HEK293 (cell line): Measurements from ENCODE around the gene KPNA1.

Experiments used
- BCL11B ChIP-seq: fragments of 450-650 bp; formaldehyde crosslinking; IDR thresholded peaks from 2 replicates; pipeline ENCODE4 v1.5.1; 2016; ENCODE audit warnings: low read depth, missing biosample characterization, missing genetic modification characterization
- REST ChIP-seq: fragments of 450-650 bp; formaldehyde crosslinking; IDR thresholded peaks from 2 replicates; pipeline ENCODE4 v1.5.1; 2016; ENCODE audit warnings: missing biosample characterization, missing genetic modification characterization
- ZIC2 ChIP-seq: fragments of 450-650 bp; formaldehyde crosslinking; IDR thresholded peaks from 2 replicates; pipeline ENCODE4 v1.5.1; 2016; ENCODE audit warnings: missing biosample characterization, missing genetic modification characterization
- ZNF24 ChIP-seq: fragments of 450-650 bp; formaldehyde crosslinking; IDR thresholded peaks from 2 replicates; pipeline ENCODE4 v1.5.1; 2016; ENCODE audit warnings: missing biosample characterization, missing genetic modification characterization
- ZNF274 ChIP-seq, 2 experiments: fragments of 200-500 bp in 1 of 2; fragments of 450-650 bp in 1 of 2; sonication (Bioruptor generic) in 1 of 2; formaldehyde crosslinking in 1 of 2; IDR thresholded peaks; 2 replicates each; pipeline versions ENCODE4 v1.5.1 to v1.6.1; 2014 to 2016; ENCODE audit warnings: borderline replicate concordance in 1 of 2, inconsistent platforms in 1 of 2, low read length in 1 of 2, missing biosample characterization in 1 of 2, missing genetic modification characterization in 1 of 2
- ZNF777 ChIP-seq: fragments of 450-650 bp; formaldehyde crosslinking; IDR thresholded peaks from 2 replicates; pipeline ENCODE4 v1.5.1; 2017; ENCODE audit warnings: missing biosample characterization, missing genetic modification characterization, borderline replicate concordance
- TF ChIP-seq, protein P1 (sequence below): fragments of 450-650 bp; formaldehyde crosslinking; IDR thresholded peaks from 2 replicates; pipeline ENCODE4 v1.5.1; 2016; ENCODE audit warnings: missing biosample characterization, missing genetic modification characterization

GRCh38 chr3:122512284-122512683 is 2.5 kb downstream of the KPNA1 start:
- TF ChIP-seq ZNF24 (no peak), REST (tag by site-specific recombination) (no peak), BCL11B (tag by site-specific recombination) (no peak), ZIC2 (tag by site-specific recombination) (no peak), ZNF274 (IDR thresholded peaks at IDR 0.05; ENCODE audit: low read length) (no peak), ZNF274 (tag by site-specific recombination; IDR thresholded peaks at IDR 0.05; ENCODE audit: borderline replicate concordance) (no peak), ZNF777 (no peak)
- TF ChIP-seq, protein P1, sequence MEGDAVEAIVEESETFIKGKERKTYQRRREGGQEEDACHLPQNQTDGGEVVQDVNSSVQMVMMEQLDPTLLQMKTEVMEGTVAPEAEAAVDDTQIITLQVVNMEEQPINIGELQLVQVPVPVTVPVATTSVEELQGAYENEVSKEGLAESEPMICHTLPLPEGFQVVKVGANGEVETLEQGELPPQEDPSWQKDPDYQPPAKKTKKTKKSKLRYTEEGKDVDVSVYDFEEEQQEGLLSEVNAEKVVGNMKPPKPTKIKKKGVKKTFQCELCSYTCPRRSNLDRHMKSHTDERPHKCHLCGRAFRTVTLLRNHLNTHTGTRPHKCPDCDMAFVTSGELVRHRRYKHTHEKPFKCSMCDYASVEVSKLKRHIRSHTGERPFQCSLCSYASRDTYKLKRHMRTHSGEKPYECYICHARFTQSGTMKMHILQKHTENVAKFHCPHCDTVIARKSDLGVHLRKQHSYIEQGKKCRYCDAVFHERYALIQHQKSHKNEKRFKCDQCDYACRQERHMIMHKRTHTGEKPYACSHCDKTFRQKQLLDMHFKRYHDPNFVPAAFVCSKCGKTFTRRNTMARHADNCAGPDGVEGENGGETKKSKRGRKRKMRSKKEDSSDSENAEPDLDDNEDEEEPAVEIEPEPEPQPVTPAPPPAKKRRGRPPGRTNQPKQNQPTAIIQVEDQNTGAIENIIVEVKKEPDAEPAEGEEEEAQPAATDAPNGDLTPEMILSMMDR, result no peak
